DLD1 (cell line): ENCODE measurements around the gene SSBP3.
"Not testable (repeated sequence)": the region's sequence is repeated elsewhere in the genome, so short reads cannot be mapped to it uniquely, and the experiment has no call there.

ENCODE experiments used
- in situ Hi-C: cut with HindIII; loops from 2 replicates; pipeline ENCODE4 v1.10.0; 2017; ENCODE audit warnings: low sequenced_read_pairs

Gene SSBP3

GRCh38 chr1:54406339-54407153 lies at the start of gene SSBP3:
TSS of gene SSBP3 (minus strand) at chr1:54406394.
- in situ Hi-C loops = no loop called here

- in situ Hi-C loops = no loop called here
Measured at GRCh38 chr1:54453509-54453908, 47.3 kb upstream of the SSBP3 start.

- in situ Hi-C loops = no loop called here
Measured at GRCh38 chr1:54453022-54453421, 46.8 kb upstream of the SSBP3 start.

GRCh38 chr1:54449431-54449830 lies 43.2 kb upstream of the SSBP3 start:
- in situ Hi-C loops = not testable (repeated sequence)

- in situ Hi-C loops = not testable (repeated sequence)
Measured at GRCh38 chr1:54448801-54449200, 42.6 kb upstream of the SSBP3 start.

- in situ Hi-C loops = not testable (repeated sequence)
Measured at GRCh38 chr1:54447081-54447480, 40.9 kb upstream of the SSBP3 start.

GRCh38 chr1:54442185-54442584 lies 36.0 kb upstream of the SSBP3 start:
- in situ Hi-C loops = no loop called here

GRCh38 chr1:54439550-54440223 lies 33.5 kb upstream of the SSBP3 start:
- in situ Hi-C loops = no loop called here

- in situ Hi-C loops = no loop called here
Measured at GRCh38 chr1:54437783-54438182, 31.6 kb upstream of the SSBP3 start.

- in situ Hi-C loops = no loop called here
Measured at GRCh38 chr1:54436826-54437225, 30.6 kb upstream of the SSBP3 start.

GRCh38 chr1:54429838-54430237 lies 23.6 kb upstream of the SSBP3 start:
- in situ Hi-C loops = no loop called here

GRCh38 chr1:54428837-54429518 lies 22.8 kb upstream of the SSBP3 start:
- in situ Hi-C loops = no loop called here

- in situ Hi-C loops = no loop called here
Measured at GRCh38 chr1:54425152-54425584, 19.0 kb upstream of the SSBP3 start.

GRCh38 chr1:54424398-54424797 lies 18.2 kb upstream of the SSBP3 start:
- in situ Hi-C loops = no loop called here

- in situ Hi-C loops = no loop called here
Measured at GRCh38 chr1:54421101-54421504, 14.9 kb upstream of the SSBP3 start.

- in situ Hi-C loops = not testable (repeated sequence)
Measured at GRCh38 chr1:54418598-54418997, 12.4 kb upstream of the SSBP3 start.

- in situ Hi-C loops = no loop called here
Measured at GRCh38 chr1:54417123-54417522, 10.9 kb upstream of the SSBP3 start.

- in situ Hi-C loops = no loop called here
Measured at GRCh38 chr1:54416435-54416834, 10.2 kb upstream of the SSBP3 start.

- in situ Hi-C loops = no loop called here
Measured at GRCh38 chr1:54415991-54416390, 9.8 kb upstream of the SSBP3 start.

- in situ Hi-C loops = no loop called here
Measured at GRCh38 chr1:54415533-54415932, 9.3 kb upstream of the SSBP3 start.

GRCh38 chr1:54413732-54414131 lies 7.5 kb upstream of the SSBP3 start:
- in situ Hi-C loops = no loop called here

GRCh38 chr1:54413295-54413694 lies 7.1 kb upstream of the SSBP3 start:
- in situ Hi-C loops = no loop called here
